Measurements from ENCODE around the gene CD109. TPM values are rescaled to one million over a fixed set of nuclear protein-coding genes. Genes with fewer than 3 reads are reported as not detected.
"Not testable (repeated sequence)": the region's sequence is repeated elsewhere in the genome, so short reads cannot be mapped to it uniquely, and the experiment has no call there.

CD109 gene
- total and polyA plus RNA-seq, 10 of the 15 experiments (the other 5 are each of a cell fraction or from before 2014, with no cell fraction given) = 0.27 to 4.4 (median 2.1) TPM

GRCh38 chr6:73805982-73806381 lies 110.0 kb downstream of the CD109 start:
- H3K9me3 ChIP-seq (replicated peaks; ENCODE audit: control insufficient read depth, insufficient read depth, low read length); DNase-seq (ENCODE audit: low read depth, low spot score); POLR2A ChIA-PET; in situ Hi-C loops (cut with MboI); H3K4me3 ChIP-seq; BruUV-seq (replicated peaks); FAIRE-seq; intact Hi-C loops (cut with micrococcal nuclease; ENCODE audit: unreplicated experiment); H3K79me2 ChIP-seq (ENCODE audit: control insufficient read depth, insufficient read depth, low read length); CTCF ChIA-PET; H3K27ac ChIP-seq (ENCODE audit: control insufficient read depth, insufficient read depth); H3K4me2 ChIP-seq (ENCODE audit: control insufficient read depth, insufficient read depth); RAD21 ChIA-PET (ENCODE audit: unreplicated experiment); H3K4me1 ChIP-seq (ENCODE audit: control insufficient read depth, insufficient read depth, low read length); H3K36me3 ChIP-seq (ENCODE audit: control insufficient read depth in 2 of 2, insufficient read depth in 2 of 2, low read length in 1 of 2); H2AFZ ChIP-seq (ENCODE audit: control insufficient read depth, low read depth, low read length); H4K20me1 ChIP-seq (ENCODE audit: control insufficient read depth, insufficient read depth); SMC1A ChIA-PET (ENCODE audit: uncharacterized antibody, unreplicated experiment); H3K27me3 ChIP-seq (replicated peaks in 1 of 2; ENCODE audit: control insufficient read depth in 2 of 2, insufficient read depth in 2 of 2, low read length in 1 of 2); H3K9ac ChIP-seq (ENCODE audit: control insufficient read depth, insufficient read depth, low read length); ATAC-seq: not testable (repeated sequence)
- WGBS (ENCODE audit: insufficient coverage, insufficient replicate concordance, low lambda C conversion rate, missing lambda C conversion rate) = no CpG with 5 or more reads among the region's 4 CpGs

DNA sequence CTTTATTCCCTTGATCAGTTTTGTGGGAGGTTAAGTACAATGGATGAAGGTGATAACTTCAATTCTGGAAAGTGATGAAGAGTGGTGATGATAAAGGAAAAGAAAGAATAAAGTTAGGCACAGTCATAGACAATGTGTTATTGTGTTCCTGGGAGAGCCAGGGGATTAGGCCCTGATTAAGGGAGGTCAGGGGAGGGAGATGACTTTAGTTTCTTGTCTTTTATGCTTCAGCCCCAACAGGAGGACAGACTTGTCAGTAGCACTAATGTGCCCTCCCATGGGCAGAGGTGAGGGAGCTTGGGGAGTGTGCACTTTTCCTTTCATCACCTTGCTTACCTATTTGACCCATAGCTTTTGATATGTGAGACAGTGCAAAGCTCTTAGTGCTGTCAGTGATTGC lies 115.7 kb downstream of the CD109 start:
- ChIA-PET SMC1A (ENCODE audit: uncharacterized antibody, unreplicated experiment) (interaction anchor here (0.6 kb wide), 1 partner anchor 14 kb away, joined by 3 read pairs; no protein-coding TSS in a partner anchor), CTCF (interaction anchor here (0.9 to 1.5 kb wide), 3 partner anchors 25 to 126 kb away, joined by 3 read pairs; no protein-coding TSS in a partner anchor), RAD21 (ENCODE audit: unreplicated experiment) (no interaction called here), POLR2A (interaction anchor here (0.6 kb wide), 1 partner anchor 1230 kb away, joined by 3 read pairs; no protein-coding TSS in a partner anchor)
- H3K4me3 ChIP-seq = no peak overlapping the region
- no peak overlapping the region for H2AFZ ChIP-seq (ENCODE audit: control insufficient read depth, low read depth, low read length)
- no peak overlapping the region for H3K27ac ChIP-seq (ENCODE audit: control insufficient read depth, insufficient read depth)
- no peaks in the 10 kb centered on the region for H3K36me3 ChIP-seq (ENCODE audit: control insufficient read depth in 2 of 2, insufficient read depth in 2 of 2, low read length in 1 of 2)
- no peaks in the 10 kb centered on the region for H3K79me2 ChIP-seq (ENCODE audit: control insufficient read depth, insufficient read depth, low read length)
- no peaks in the 10 kb centered on the region for H3K9me3 ChIP-seq (replicated peaks; ENCODE audit: control insufficient read depth, insufficient read depth, low read length)
- intact Hi-C loops (cut with micrococcal nuclease; ENCODE audit: unreplicated experiment) (no loop called here), in situ Hi-C loops (cut with MboI) (no loop called here)
- no peaks in the 10 kb centered on the region for H3K4me1 ChIP-seq (ENCODE audit: control insufficient read depth, insufficient read depth, low read length)
- H3K27me3 ChIP-seq (replicated peaks in 1 of 2; ENCODE audit: control insufficient read depth in 2 of 2, insufficient read depth in 2 of 2, low read length in 1 of 2) = no peaks in the 10 kb centered on the region
- FAIRE-seq (no peak), ATAC-seq (no peak), DNase-seq (ENCODE audit: low read depth, low spot score) (no peak)
- no peak overlapping the region for H3K4me2 ChIP-seq (ENCODE audit: control insufficient read depth, insufficient read depth)
- BruUV-seq (replicated peaks) = no TSS peak
- H4K20me1 ChIP-seq (ENCODE audit: control insufficient read depth, insufficient read depth) = no peaks in the 10 kb centered on the region
- H3K9ac ChIP-seq (ENCODE audit: control insufficient read depth, insufficient read depth, low read length) = no peak overlapping the region
- TF ChIP-seq LARP7 (IDR thresholded peaks at IDR 0.05) = no peak
- no peak for TF ChIP-seq POLR2A (IDR thresholded peaks at IDR 0.05; ENCODE audit: low read depth, low read length)
- no peak for TF ChIP-seq CREB1 (IDR thresholded peaks at IDR 0.05; ENCODE audit: low read depth)
- TF ChIP-seq ZNF274 (IDR thresholded peaks at IDR 0.05; ENCODE audit: insufficient read depth, insufficient read length) = no peak
- no peak for TF ChIP-seq MEF2B (IDR thresholded peaks at IDR 0.05; ENCODE audit: partially characterized antibody, poor library complexity, severe bottlenecking)
- no peak for TF ChIP-seq ZSCAN29 (IDR thresholded peaks at IDR 0.05)
- TF ChIP-seq, protein P1, sequence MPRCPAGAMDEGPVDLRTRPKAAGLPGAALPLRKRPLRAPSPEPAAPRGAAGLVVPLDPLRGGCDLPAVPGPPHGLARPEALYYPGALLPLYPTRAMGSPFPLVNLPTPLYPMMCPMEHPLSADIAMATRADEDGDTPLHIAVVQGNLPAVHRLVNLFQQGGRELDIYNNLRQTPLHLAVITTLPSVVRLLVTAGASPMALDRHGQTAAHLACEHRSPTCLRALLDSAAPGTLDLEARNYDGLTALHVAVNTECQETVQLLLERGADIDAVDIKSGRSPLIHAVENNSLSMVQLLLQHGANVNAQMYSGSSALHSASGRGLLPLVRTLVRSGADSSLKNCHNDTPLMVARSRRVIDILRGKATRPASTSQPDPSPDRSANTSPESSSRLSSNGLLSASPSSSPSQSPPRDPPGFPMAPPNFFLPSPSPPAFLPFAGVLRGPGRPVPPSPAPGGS (IDR thresholded peaks at IDR 0.05; ENCODE audit: borderline replicate concordance, insufficient read depth, low read depth, low read length, poor library complexity, severe bottlenecking) = no peak
- TF ChIP-seq TCF12 (IDR thresholded peaks at IDR 0.05; ENCODE audit: low read depth, low read length) = no peak
- no peak for TF ChIP-seq SRF (IDR thresholded peaks at IDR 0.05; ENCODE audit: low read depth in 2 of 2, low read length in 2 of 2)
- no peak for TF ChIP-seq ATF2 (IDR thresholded peaks at IDR 0.05; ENCODE audit: low read length)
- no peak for TF ChIP-seq ZNF24 (IDR thresholded peaks at IDR 0.05)
- TF ChIP-seq CBFB (IDR thresholded peaks at IDR 0.05; ENCODE audit: low read depth) = no peak
- TF ChIP-seq, protein P2, sequence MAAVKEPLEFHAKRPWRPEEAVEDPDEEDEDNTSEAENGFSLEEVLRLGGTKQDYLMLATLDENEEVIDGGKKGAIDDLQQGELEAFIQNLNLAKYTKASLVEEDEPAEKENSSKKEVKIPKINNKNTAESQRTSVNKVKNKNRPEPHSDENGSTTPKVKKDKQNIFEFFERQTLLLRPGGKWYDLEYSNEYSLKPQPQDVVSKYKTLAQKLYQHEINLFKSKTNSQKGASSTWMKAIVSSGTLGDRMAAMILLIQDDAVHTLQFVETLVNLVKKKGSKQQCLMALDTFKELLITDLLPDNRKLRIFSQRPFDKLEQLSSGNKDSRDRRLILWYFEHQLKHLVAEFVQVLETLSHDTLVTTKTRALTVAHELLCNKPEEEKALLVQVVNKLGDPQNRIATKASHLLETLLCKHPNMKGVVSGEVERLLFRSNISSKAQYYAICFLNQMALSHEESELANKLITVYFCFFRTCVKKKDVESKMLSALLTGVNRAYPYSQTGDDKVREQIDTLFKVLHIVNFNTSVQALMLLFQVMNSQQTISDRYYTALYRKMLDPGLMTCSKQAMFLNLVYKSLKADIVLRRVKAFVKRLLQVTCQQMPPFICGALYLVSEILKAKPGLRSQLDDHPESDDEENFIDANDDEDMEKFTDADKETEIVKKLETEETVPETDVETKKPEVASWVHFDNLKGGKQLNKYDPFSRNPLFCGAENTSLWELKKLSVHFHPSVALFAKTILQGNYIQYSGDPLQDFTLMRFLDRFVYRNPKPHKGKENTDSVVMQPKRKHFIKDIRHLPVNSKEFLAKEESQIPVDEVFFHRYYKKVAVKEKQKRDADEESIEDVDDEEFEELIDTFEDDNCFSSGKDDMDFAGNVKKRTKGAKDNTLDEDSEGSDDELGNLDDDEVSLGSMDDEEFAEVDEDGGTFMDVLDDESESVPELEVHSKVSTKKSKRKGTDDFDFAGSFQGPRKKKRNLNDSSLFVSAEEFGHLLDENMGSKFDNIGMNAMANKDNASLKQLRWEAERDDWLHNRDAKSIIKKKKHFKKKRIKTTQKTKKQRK (IDR thresholded peaks at IDR 0.05; ENCODE audit: low read depth, low read length) = no peak
